AG04450 (cell line): ENCODE results near the gene CCNL2. TPM values are rescaled to one million over a fixed set of nuclear protein-coding genes. Genes with fewer than 3 reads are reported as not detected.

ENCODE experiments used
- CTCF ChIA-PET: fragments of 300-600, 350-600 bp; formaldehyde crosslinking; extraction: SDS; loops from one replicate; lab custom pipeline; 2022; ENCODE audit warnings: antibody characterized with exemption, inconsistent platforms; lab: Charles Lee
- POLR2A ChIA-PET: fragments of 350-600 bp; formaldehyde crosslinking; extraction: SDS; loops from one replicate; lab custom pipeline; 2021; ENCODE audit warnings: antibody characterized with exemption, inconsistent platforms; lab: Yijun Ruan, JAX
- DNase-seq: peaks from one replicate; pipeline ENCODE4 v3.0.0-alpha.2; 2011; ENCODE audit warnings: low read depth, low spot score
- H3K27ac ChIP-seq: one replicate; pipeline ENCODE4 v1.5.1; 2012; ENCODE audit warnings: low read depth, low read length, control low read depth
- H3K27me3 ChIP-seq: one replicate; pipeline ENCODE4 v1.6.0; 2012; ENCODE audit warnings: low read length; ENCODE audit not compliant: control insufficient read depth, insufficient read depth
- H3K4me3 ChIP-seq: 2 replicates; pipeline ENCODE4 v1.5.1; 2011; ENCODE audit warnings: mild to moderate bottlenecking, low read depth, low read length, control low read depth
- H3K9me3 ChIP-seq: 2 replicates; pipeline ENCODE4 v1.5.1; 2012; ENCODE audit warnings: low read length; ENCODE audit not compliant: control insufficient read depth, insufficient read depth
- polyA plus RNA-seq: library from polyadenylated mRNA; depleted of rRNA; stranded (reverse); fragments of >200 nt; gene quantifications from 2 replicates; pipeline ENCODE4 v1.2.3, GENCODE V29; 2011
- TF ChIP-seq, protein P1 (sequence below): IDR thresholded peaks from 2 replicates; pipeline ENCODE4 v1.5.1; 2011; ENCODE audit warnings: low read depth, low read length, control low read depth, inconsistent platforms

CCNL2 gene
- polyA plus RNA-seq, 1 experiment = 181 TPM

DNA sequence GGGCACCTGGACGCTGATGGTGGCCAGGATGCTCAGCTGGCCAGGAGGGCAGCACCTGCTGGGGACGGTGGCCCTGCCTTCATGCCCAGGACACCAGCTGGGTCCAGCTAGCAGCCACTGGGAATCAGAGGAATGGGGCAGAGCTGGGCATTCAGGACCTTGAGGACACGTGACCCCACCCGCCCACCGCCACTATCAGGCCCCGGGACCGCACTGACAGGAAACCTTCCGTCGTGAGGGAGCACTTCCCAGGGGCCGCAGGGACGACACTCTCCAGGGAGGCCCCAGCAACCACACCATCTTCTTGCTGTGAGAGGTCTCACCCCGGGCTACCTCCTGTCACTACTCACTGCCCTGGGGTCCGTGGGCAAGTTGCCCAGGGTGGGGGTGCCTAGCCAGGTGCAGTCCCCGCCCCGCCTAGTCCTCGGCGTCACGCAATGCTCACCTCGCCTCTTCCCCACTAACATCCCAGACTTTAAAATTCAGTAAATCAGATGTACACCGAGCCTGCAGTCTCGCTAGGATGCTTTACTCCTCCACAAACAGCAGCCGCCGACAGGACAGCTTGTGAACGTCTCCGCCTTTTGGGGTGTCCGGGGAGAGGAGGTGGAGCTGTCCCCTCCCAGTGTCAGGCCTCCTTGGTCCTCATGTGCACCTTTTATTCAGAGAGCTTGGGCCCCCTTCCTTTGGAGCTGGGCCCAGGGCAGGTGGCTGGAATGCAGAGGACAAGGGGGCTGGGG is 41.3 kb upstream of the CCNL2 start:
- Histone ChIP-seq H3K27me3 (no peaks in the 10 kb centered on the region), H3K27ac (no peak overlapping the region), H3K9me3 (no peaks in the 10 kb centered on the region; the same call in 1 of the 2 replicates), H3K4me3 (no peak overlapping the region)
- TF ChIP-seq, protein P1, sequence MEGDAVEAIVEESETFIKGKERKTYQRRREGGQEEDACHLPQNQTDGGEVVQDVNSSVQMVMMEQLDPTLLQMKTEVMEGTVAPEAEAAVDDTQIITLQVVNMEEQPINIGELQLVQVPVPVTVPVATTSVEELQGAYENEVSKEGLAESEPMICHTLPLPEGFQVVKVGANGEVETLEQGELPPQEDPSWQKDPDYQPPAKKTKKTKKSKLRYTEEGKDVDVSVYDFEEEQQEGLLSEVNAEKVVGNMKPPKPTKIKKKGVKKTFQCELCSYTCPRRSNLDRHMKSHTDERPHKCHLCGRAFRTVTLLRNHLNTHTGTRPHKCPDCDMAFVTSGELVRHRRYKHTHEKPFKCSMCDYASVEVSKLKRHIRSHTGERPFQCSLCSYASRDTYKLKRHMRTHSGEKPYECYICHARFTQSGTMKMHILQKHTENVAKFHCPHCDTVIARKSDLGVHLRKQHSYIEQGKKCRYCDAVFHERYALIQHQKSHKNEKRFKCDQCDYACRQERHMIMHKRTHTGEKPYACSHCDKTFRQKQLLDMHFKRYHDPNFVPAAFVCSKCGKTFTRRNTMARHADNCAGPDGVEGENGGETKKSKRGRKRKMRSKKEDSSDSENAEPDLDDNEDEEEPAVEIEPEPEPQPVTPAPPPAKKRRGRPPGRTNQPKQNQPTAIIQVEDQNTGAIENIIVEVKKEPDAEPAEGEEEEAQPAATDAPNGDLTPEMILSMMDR = no peak
- ChIA-PET POLR2A (interaction anchor here (0.6 to 1.5 kb wide), 4 partner anchors 10 to 52 kb away, joined by 3 read pairs; partner anchors contain the start of gene CCNL2), CTCF (interaction anchor here (1.2 to 2.4 kb wide), 7 partner anchors 9 to 41 kb away, joined by 3 to 13 read pairs (median 5); partner anchors contain the start of genes ATAD3C and CCNL2)
- DNase-seq = no peak

DNA sequence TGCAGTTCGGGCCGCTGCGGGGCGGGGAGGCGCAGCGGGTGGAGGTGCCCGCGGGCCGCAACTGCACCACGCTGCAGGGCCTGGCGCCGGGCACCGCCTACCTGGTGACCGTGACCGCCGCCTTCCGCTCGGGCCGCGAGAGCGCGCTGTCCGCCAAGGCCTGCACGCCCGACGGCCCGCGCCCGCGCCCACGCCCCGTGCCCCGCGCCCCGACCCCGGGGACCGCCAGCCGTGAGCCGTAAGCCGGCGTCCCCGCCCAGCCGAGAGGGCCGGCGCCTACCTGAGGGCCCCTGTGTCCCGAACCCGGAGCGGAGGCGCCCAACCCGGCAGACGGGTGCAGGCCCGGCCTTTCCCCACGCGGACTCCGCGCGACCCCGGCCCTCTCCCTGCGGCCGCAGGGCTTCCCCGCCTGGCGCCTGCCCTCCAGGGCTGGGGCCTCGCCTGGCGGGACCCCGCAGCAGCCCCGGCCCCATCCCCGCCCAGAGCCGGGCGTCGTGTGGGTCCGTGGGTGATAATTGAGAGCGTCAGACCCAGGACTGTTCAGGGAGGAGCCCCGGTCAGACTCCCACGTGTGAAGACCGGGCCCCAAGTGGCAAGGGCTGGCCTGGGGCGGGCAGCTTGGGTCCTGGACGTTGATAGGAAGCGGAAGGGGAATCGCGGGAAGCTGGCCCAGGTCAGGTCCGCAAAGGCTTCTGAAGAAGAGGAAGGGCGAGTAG is 40.6 kb upstream of the CCNL2 start:
- no peaks in the 10 kb centered on the region; the same call in 1 of the 2 replicates for H3K9me3 ChIP-seq
- CTCF ChIA-PET = interaction anchor here (2.4 kb wide), 1 partner anchor 10 kb away, joined by 13 read pairs; no protein-coding TSS in a partner anchor
- TF ChIP-seq, protein P1 = no peak
- H3K27me3 ChIP-seq = no peaks in the 10 kb centered on the region
- H3K27ac ChIP-seq = no peak overlapping the region
- no peak for DNase-seq
- POLR2A ChIA-PET = no interaction called here
- H3K4me3 ChIP-seq = no peak overlapping the region

DNA sequence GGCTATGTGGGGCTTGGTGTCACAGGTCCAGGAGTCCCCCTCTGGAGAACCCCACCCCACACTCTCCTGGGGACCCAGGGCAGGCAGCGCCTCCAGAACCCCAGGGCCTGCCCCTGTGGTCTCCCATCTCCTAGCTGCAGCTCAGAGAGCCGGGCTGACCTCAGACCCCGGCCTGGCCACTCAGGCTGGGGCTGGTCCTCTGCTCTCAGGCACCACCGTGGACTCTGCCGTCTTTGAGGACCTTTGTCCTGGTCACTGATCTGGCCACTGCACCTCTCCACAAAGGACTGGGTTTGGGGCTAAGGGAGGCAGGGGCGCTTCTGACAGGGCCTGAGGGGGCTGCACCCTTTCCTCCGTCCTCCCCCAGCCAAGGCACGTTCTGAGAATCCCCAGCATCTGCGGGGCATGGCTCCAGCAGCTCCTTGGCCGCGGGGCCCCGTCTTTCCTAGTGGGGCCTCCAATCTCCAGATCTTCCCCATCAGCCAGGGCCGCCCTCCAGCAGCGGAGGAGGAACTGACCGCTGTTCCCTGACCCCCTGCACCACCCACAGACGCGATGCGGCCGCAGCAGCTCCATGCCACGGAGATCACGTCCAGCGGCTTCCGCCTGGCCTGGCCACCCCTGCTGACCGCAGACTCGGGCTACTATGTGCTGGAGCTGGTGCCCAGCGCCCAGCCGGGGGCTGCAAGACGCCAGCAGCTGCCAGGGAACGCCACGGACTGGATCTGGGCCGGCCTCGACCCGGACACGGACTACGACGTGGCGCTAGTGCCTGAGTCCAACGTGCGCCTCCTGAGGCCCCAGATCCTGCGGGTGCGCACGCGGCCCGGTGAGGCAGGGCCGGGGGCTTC is 39.6 kb upstream of the CCNL2 start:
- Histone ChIP-seq H3K9me3 (no peaks in the 10 kb centered on the region; the same call in 1 of the 2 replicates), H3K4me3 (no peak overlapping the region), H3K27ac (no peak overlapping the region), H3K27me3 (no peaks in the 10 kb centered on the region)
- ChIA-PET CTCF (no interaction called here), POLR2A (no interaction called here)
- TF ChIP-seq, protein P1 = no peak
- DNase-seq = no peak

DNA sequence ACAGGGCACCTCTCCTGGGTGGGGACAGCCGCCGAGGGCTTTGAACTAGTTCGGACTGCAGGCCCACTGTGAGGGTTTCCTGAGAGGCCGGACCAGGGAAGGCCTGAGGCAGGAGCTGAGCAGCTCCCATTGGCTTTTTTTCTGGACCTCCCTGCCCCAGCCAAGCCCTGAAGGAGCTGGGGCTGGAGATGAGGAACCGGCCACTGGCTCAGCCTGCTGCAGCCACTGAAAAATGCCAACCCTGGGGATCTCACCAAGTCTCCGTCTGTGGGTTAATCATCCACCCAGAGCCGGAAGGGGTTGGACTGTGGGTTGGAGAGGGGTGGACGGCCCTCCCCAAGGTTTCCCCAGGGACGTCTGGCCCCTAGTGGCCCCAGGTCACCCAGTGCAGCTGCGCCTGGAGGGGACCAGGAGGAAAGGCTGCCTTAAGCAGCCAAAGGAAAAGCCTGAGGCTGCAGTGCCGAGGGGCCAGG is 38.8 kb upstream of the CCNL2 start:
- CTCF ChIA-PET = no interaction called here
- no peak overlapping the region for H3K4me3 ChIP-seq
- H3K9me3 ChIP-seq = no peaks in the 10 kb centered on the region; the same call in 1 of the 2 replicates
- TF ChIP-seq, protein P1 = no peak
- H3K27ac ChIP-seq = no peak overlapping the region
- POLR2A ChIA-PET = interaction anchor here (1.2 kb wide), 1 partner anchor 39 kb away, joined by 3 read pairs; the partner anchor contains the start of gene CCNL2
- DNase-seq = no peak
- no peaks in the 10 kb centered on the region for H3K27me3 ChIP-seq
